Measurements from ENCODE around the gene HABP4. TPM values are rescaled to one million over a fixed set of nuclear protein-coding genes. Genes with fewer than 3 reads are reported as not detected.

Gene HABP4
- total and polyA plus RNA-seq, 10 donors, result 6.3 to 10.6 (median 7.7) TPM

GRCh38 chr9:96494215-96494800, 44.3 kb downstream of the HABP4 start:
- 85 to 95% (median 94%) methylated on average over 8 of the region's 8 CpGs for WGBS, 5 donors
- TF ChIP-seq POLR2AphosphoS5 (IDR thresholded peaks at IDR 0.05), result no peak
- no peak for TF ChIP-seq POLR2A (IDR thresholded peaks at IDR 0.05)
- no peak for TF ChIP-seq CTCF (IDR thresholded peaks at IDR 0.05 in 8 of 11, conservative IDR thresholded peaks at IDR 0.05 in 3 of 11)
- intact Hi-C loops (cut with DNase I; ENCODE audit: low total_unique reads), result no loop called here
- Histone ChIP-seq H3K4me1 (no peaks in the 10 kb centered on the region), H3K9me3 (no peaks in the 10 kb centered on the region), H3K4me3 (no peak overlapping the region), H3K36me3 (peaks cover 0 to 46% (median 26%) of the 10 kb centered on the region in 6 donors), H3K27ac (no peak overlapping the region), H3K27me3 (replicated peaks in 1 of 7) (no peaks in the 10 kb centered on the region)
- no peak for DNase-seq

GRCh38 chr9:96495341-96495740, 45.4 kb downstream of the HABP4 start:
- Histone ChIP-seq H3K36me3 (peaks cover 0 to 36% (median 16%) of the 10 kb centered on the region in 6 donors), H3K4me1 (no peaks in the 10 kb centered on the region), H3K27ac (no peak overlapping the region), H3K27me3 (replicated peaks in 1 of 7) (no peaks in the 10 kb centered on the region), H3K9me3 (no peaks in the 10 kb centered on the region), H3K4me3 (no peak overlapping the region)
- intact Hi-C loops (cut with DNase I; ENCODE audit: low total_unique reads), result no loop called here
- no peak for TF ChIP-seq POLR2A (IDR thresholded peaks at IDR 0.05)
- TF ChIP-seq POLR2AphosphoS5 (IDR thresholded peaks at IDR 0.05), result no peak
- TF ChIP-seq CTCF (IDR thresholded peaks at IDR 0.05 in 8 of 11, conservative IDR thresholded peaks at IDR 0.05 in 3 of 11), result no peak
- 80 to 88% (median 83%) methylated on average over 11 of the region's 11 CpGs for WGBS, 5 donors
- DNase-seq, result no peak

DNA sequence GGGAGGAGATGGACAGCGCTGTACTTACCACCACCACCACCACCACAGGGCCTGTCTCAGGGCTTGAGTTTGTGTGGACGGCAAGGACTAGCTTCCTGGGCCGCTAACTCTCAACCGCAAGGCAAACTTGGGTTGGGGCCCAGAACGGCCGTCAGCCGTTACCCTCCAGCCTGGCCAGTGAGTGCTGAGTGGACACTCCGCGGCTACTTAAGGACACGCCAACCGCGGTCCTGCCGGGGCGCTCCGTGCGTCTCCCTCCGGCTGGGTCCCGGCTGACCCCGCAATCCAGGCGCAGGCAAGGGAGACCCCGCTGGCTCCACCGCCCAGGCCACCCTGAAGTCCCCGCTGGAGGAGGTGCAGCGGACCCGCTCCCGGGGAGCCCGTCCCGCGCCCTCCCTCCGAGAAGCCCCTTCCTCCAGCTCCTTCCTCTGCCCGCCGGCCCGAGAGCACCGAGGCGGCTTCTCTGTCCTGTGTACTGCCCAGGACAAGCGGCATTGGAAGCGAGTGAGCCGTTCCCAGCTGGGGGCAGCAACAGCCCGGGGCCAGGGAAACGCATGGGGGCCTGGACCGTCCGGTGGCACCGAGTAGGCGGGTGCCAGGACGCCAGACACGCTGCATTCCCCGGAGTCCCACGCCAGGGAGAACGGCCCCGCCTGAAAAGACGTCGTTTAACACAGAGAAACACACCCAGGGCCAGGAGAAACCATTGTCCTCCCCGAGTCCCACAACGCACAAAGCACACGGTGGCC, 46.6 kb downstream of the HABP4 start:
- TF ChIP-seq CTCF (IDR thresholded peaks at IDR 0.05 in 8 of 11, conservative IDR thresholded peaks at IDR 0.05 in 3 of 11) (no peak), POLR2A (IDR thresholded peaks at IDR 0.05) (no peak), POLR2AphosphoS5 (IDR thresholded peaks at IDR 0.05) (no peak)
- DNase-seq, result no peak
- Histone ChIP-seq H3K27me3 (replicated peaks in 1 of 7) (no peaks in the 10 kb centered on the region), H3K36me3 (peaks cover 0 to 24% (median 7%) of the 10 kb centered on the region in 6 donors), H3K27ac (no peak overlapping the region), H3K9me3 (no peaks in the 10 kb centered on the region), H3K4me3 (no peak overlapping the region), H3K4me1 (no peaks in the 10 kb centered on the region)
- 96 to 97% (median 96%) methylated on average over 51 to 55 of the region's 55 CpGs for WGBS, 5 donors
- intact Hi-C loops (cut with DNase I; ENCODE audit: low total_unique reads), result no loop called here

DNA sequence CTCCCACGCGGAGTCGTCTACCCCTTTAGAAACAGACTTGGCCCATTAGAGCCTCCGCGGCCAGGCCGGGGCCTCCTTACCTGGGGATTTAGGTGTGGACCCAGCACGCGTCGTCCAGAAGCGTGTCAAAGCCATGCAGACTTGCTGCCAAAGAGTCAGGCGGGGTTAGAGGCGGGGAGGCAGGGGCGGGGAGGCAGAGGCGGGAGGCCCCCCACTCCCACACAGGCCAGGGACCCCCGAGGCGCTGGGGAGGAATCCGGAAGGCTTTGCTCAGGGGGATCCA, 47.1 kb downstream of the HABP4 start:
- intact Hi-C loops (cut with DNase I; ENCODE audit: low total_unique reads), result no loop called here
- TF ChIP-seq POLR2AphosphoS5 (IDR thresholded peaks at IDR 0.05) (no peak), CTCF (IDR thresholded peaks at IDR 0.05 in 8 of 11, conservative IDR thresholded peaks at IDR 0.05 in 3 of 11) (no peak), POLR2A (IDR thresholded peaks at IDR 0.05) (no peak)
- no peak overlapping the region for H3K27ac ChIP-seq
- H3K27me3 ChIP-seq (replicated peaks in 1 of 7), result no peaks in the 10 kb centered on the region
- H3K4me1 ChIP-seq, result no peaks in the 10 kb centered on the region
- no peak overlapping the region for H3K4me3 ChIP-seq
- 92 to 97% (median 94%) methylated on average over 17 of the region's 17 CpGs for WGBS, 5 donors
- DNase-seq, result no peak
- H3K36me3 ChIP-seq, result peaks cover 0 to 19% (median 2%) of the 10 kb centered on the region in 6 donors
- no peaks in the 10 kb centered on the region for H3K9me3 ChIP-seq

Data from spleen (tissue), 11 donors.